Activated CD4-positive, alpha-beta T cell treated with anti-CD3 and anti-CD28 coated beads, Interleukin-2, amount 10 ng/mL, durations not matched to agents 7 days and 5 days (primary cell): Measurements from ENCODE around the gene ASMTL. TPM values are rescaled to one million over a fixed set of nuclear protein-coding genes. Genes with fewer than 3 reads are reported as not detected.
"Not testable (repeated sequence)": the region's sequence is repeated elsewhere in the genome, so short reads cannot be mapped to it uniquely, and the experiment has no call there.

Experiments used
- CTCF ChIA-PET: fragments of 350-600 bp; sonication (Branson Sonifier 250); formaldehyde crosslinking; loops from one replicate; lab custom pipeline; 2021; ENCODE audit warnings: antibody characterized with exemption; lab: Charles Lee
- POLR2A ChIA-PET: fragments of 350-600 bp; sonication (Branson Sonifier 250); formaldehyde crosslinking; loops from one replicate; lab custom pipeline; 2021; ENCODE audit warnings: antibody characterized with exemption; lab: Charles Lee
- DNase-seq: peaks from one replicate; pipeline ENCODE4 v3.0.0-alpha.2; 2020
- H3K27ac Mint-ChIP-seq: one replicate; pipeline ENCODE4 v1.8.0; 2021; ENCODE audit warnings: mild to moderate bottlenecking, moderate library complexity, mixed read lengths
- H3K27me3 Mint-ChIP-seq: one replicate; pipeline ENCODE4 v1.8.0; 2021; ENCODE audit warnings: mixed read lengths
- H3K36me3 Mint-ChIP-seq: one replicate; pipeline ENCODE4 v1.8.0; 2021; ENCODE audit warnings: low read depth, mixed read lengths
- H3K4me1 Mint-ChIP-seq: one replicate; pipeline ENCODE4 v1.8.0; 2021; ENCODE audit warnings: mixed read lengths
- H3K4me3 Mint-ChIP-seq: one replicate; pipeline ENCODE4 v1.8.0; 2021; ENCODE audit warnings: mild to moderate bottlenecking, moderate library complexity, mixed read lengths
- H3K9me3 Mint-ChIP-seq: one replicate; pipeline ENCODE4 v1.8.0; 2021; ENCODE audit warnings: mixed read lengths
- total RNA-seq, 2 experiments: library from RNA; stranded (reverse); gene quantifications; one replicate each; pipeline ENCODE4 v1.2.3, GENCODE V29; 2021

ASMTL gene
- total RNA-seq, 2 experiments from 2014 or later = 30.7 to 33.9 TPM

GRCh38 chrX:1447969-1448572 is 4.6 kb downstream of the ASMTL start:
- H3K27me3 Mint-ChIP-seq, POLR2A ChIA-PET, CTCF ChIA-PET, H3K27ac Mint-ChIP-seq, H3K4me3 Mint-ChIP-seq: not testable (repeated sequence)
- DNase-seq = peak; percentile 13
- peaks cover 63% of the 10 kb centered on the region for H3K36me3 Mint-ChIP-seq
- H3K4me1 Mint-ChIP-seq = peaks cover 13% of the 10 kb centered on the region
- H3K9me3 Mint-ChIP-seq = peaks cover 55% of the 10 kb centered on the region

GRCh38 chrX:1446984-1447968 is 5.4 kb downstream of the ASMTL start:
- H3K27ac Mint-ChIP-seq, H3K4me3 Mint-ChIP-seq, POLR2A ChIA-PET, H3K27me3 Mint-ChIP-seq, CTCF ChIA-PET: not testable (repeated sequence)
- DNase-seq = peak; percentile 32
- Mint-ChIP-seq H3K9me3 (peaks cover 59% of the 10 kb centered on the region), H3K36me3 (peaks cover 69% of the 10 kb centered on the region), H3K4me1 (peaks cover 13% of the 10 kb centered on the region)

GRCh38 chrX:1444561-1445500 is 7.9 kb downstream of the ASMTL start:
- ChIA-PET POLR2A (no interaction called here), CTCF (no interaction called here)
- H3K4me3 Mint-ChIP-seq = no peak overlapping the region

GRCh38 chrX:1443496-1444075 is 9.1 kb downstream of the ASMTL start:
- ChIA-PET POLR2A (no interaction called here), CTCF (no interaction called here)
- Mint-ChIP-seq H3K36me3 (peaks cover 65% of the 10 kb centered on the region), H3K27ac (no peak overlapping the region), H3K9me3 (peaks cover 43% of the 10 kb centered on the region), H3K27me3 (no peaks in the 10 kb centered on the region), H3K4me3 (no peak overlapping the region), H3K4me1 (peaks cover 9% of the 10 kb centered on the region)
- DNase-seq = no peak

More at GRCh38 chrX:1444561-1445500, 7.9 kb downstream of the ASMTL start:
- DNase-seq = peak; percentile 4
- Mint-ChIP-seq H3K36me3 (peaks cover 68% of the 10 kb centered on the region), H3K4me1 (peaks cover 10% of the 10 kb centered on the region), H3K27ac (no peak overlapping the region), H3K9me3 (peaks cover 56% of the 10 kb centered on the region), H3K27me3 (no peaks in the 10 kb centered on the region)

- DNase-seq = peak; percentile 5
- peaks cover 4% of the 10 kb centered on the region for H3K4me1 Mint-ChIP-seq
- ChIA-PET CTCF (no interaction called here), POLR2A (no interaction called here)
- peaks cover 63% of the 10 kb centered on the region for H3K36me3 Mint-ChIP-seq
- no peaks in the 10 kb centered on the region for H3K27me3 Mint-ChIP-seq
- H3K9me3 Mint-ChIP-seq = peaks cover 38% of the 10 kb centered on the region
- no peak overlapping the region for H3K4me3 Mint-ChIP-seq
- no peak overlapping the region for H3K27ac Mint-ChIP-seq
These were observed 9.9 kb downstream of the ASMTL start for GRCh38 chrX:1442724-1443367.

GRCh38 chrX:1442016-1442665 is 10.6 kb downstream of the ASMTL start:
- CTCF ChIA-PET = no interaction called here
- POLR2A ChIA-PET = no interaction called here
- H3K4me1 Mint-ChIP-seq = peaks cover 2% of the 10 kb centered on the region
- H3K27ac Mint-ChIP-seq = no peak overlapping the region
- peaks cover 63% of the 10 kb centered on the region for H3K36me3 Mint-ChIP-seq
- no peaks in the 10 kb centered on the region for H3K27me3 Mint-ChIP-seq
- H3K9me3 Mint-ChIP-seq = peaks cover 31% of the 10 kb centered on the region
- DNase-seq = peak; percentile 5
- H3K4me3 Mint-ChIP-seq = no peak overlapping the region

GRCh38 chrX:1440506-1440905 is 12.2 kb downstream of the ASMTL start:
- Mint-ChIP-seq H3K4me1 (no peaks in the 10 kb centered on the region), H3K36me3 (peaks cover 63% of the 10 kb centered on the region), H3K27me3 (no peaks in the 10 kb centered on the region), H3K4me3 (no peak overlapping the region), H3K9me3 (peaks cover 25% of the 10 kb centered on the region), H3K27ac (no peak overlapping the region)
- POLR2A ChIA-PET = no interaction called here
- CTCF ChIA-PET = no interaction called here
- DNase-seq = no peak

GRCh38 chrX:1435241-1435895 is 17.3 kb downstream of the ASMTL start:
- H3K9me3 Mint-ChIP-seq = peaks cover 4% of the 10 kb centered on the region
- no peak overlapping the region for H3K27ac Mint-ChIP-seq
- H3K4me1 Mint-ChIP-seq = no peaks in the 10 kb centered on the region
- H3K36me3 Mint-ChIP-seq = peaks cover 42% of the 10 kb centered on the region
- peak; percentile 4 for DNase-seq
- no peaks in the 10 kb centered on the region for H3K27me3 Mint-ChIP-seq
- H3K4me3 Mint-ChIP-seq = no peak overlapping the region
- ChIA-PET CTCF (no interaction called here), POLR2A (no interaction called here)

GRCh38 chrX:1434871-1435240 is 17.9 kb downstream of the ASMTL start:
- POLR2A ChIA-PET = no interaction called here
- CTCF ChIA-PET = no interaction called here
- Mint-ChIP-seq H3K9me3 (peaks cover 4% of the 10 kb centered on the region), H3K27ac (no peak overlapping the region), H3K4me3 (no peak overlapping the region), H3K36me3 (peaks cover 39% of the 10 kb centered on the region), H3K4me1 (no peaks in the 10 kb centered on the region), H3K27me3 (no peaks in the 10 kb centered on the region)
- no peak for DNase-seq

GRCh38 chrX:1433646-1434357 is 18.9 kb downstream of the ASMTL start:
- Mint-ChIP-seq H3K4me1 (no peaks in the 10 kb centered on the region), H3K36me3 (peaks cover 32% of the 10 kb centered on the region), H3K4me3 (no peak overlapping the region), H3K27ac (no peak overlapping the region), H3K27me3 (no peaks in the 10 kb centered on the region), H3K9me3 (peaks cover 4% of the 10 kb centered on the region)
- ChIA-PET CTCF (no interaction called here), POLR2A (no interaction called here)
- no peak for DNase-seq

GRCh38 chrX:1430451-1430850 is 22.3 kb downstream of the ASMTL start:
- POLR2A ChIA-PET = no interaction called here
- H3K4me1 Mint-ChIP-seq = no peaks in the 10 kb centered on the region
- H3K4me3 Mint-ChIP-seq = no peak overlapping the region
- no peaks in the 10 kb centered on the region for H3K9me3 Mint-ChIP-seq
- peaks cover 21% of the 10 kb centered on the region for H3K36me3 Mint-ChIP-seq
- no peaks in the 10 kb centered on the region for H3K27me3 Mint-ChIP-seq
- H3K27ac Mint-ChIP-seq = no peak overlapping the region
- DNase-seq = no peak
- CTCF ChIA-PET = no interaction called here
